ENCODE measurements around the gene UBL4B. TPM values are rescaled to one million over a fixed set of nuclear protein-coding genes. Genes with fewer than 3 reads are reported as not detected.

UBL4B gene
- total RNA-seq, 4 donors from 2014 or later, result 0.41 TPM; not detected in 3

DNA sequence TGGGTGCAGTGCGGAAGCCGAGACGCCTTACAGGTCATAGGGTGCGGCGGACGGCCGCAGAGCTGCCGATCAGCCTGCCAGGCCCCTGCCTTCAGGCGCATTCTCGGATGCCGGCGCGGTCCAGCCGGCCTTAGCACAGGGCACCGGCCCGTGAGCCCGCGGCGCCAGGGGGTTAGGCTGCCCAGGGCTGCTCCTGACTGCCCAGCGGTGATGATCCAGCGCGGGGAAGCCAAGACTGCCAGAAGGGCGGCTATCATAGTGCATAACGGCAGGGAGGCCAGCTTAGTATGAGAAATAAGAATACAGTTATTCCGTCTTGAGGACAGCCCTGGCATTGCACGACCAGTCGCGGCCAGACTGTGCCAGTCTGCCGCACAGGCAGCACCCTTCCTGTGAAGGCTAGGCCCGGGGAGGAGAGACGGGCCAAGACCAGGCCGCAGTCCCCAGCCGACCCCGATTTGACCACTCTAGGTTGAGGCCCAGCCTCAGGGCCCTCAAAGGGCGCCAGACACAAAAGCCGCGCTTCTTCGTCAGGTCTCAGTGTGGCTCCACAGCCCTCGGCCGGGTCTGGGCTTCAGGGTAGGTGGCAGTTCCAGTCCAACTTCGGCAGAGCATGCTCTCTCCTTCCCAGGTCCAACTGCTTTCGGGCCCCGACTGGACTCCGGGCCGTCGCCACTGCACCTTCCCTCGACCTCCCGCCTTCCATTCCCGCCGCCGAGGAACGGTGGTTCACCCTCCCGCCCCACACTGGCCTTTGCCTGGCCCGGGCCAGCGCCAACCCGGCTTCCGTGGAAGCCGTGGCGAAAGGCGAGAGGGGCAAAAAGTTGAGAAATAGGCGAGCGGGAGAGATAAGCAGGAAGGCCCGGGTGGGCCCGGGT lies 42.6 kb upstream of the UBL4B start:
- 0 to 23% methylated on average over 5 to 56 of the region's 64 CpGs for WGBS, 2 donors (ENCODE audit: low coverage in 1 of 2)
- in situ Hi-C loops (cut with MboI; ENCODE audit: low pct_ligation_motif_present in 1 of 4, low pct_unique_long_range_greater_than_20kb in 1 of 4, low sequenced_read_pairs in 3 of 4), result no loop called here
- TF ChIP-seq EP300 (IDR thresholded peaks at IDR 0.05; ENCODE audit: low read depth), result no peak
- TF ChIP-seq CTCF (IDR thresholded peaks at IDR 0.05), result no peak
- peak in 1 of 3 donors; percentile 10 for TF ChIP-seq POLR2AphosphoS5 (IDR thresholded peaks at IDR 0.05)
- TF ChIP-seq POLR2A (IDR thresholded peaks at IDR 0.05), result no peak
- DNase-seq, result no peak
- H3K36me3 ChIP-seq, result no peaks in the 10 kb centered on the region
- peaks cover 17 to 34% (median 22%) of the 10 kb centered on the region in 4 donors for H3K4me1 ChIP-seq
- peaks cover 90% of the 10 kb centered on the region for H3K27me3 ChIP-seq
- intact Hi-C loops (cut with DNase I; ENCODE audit: low total_unique reads), result no loop called here
- H3K4me3 ChIP-seq, result peak overlapping the region in 1 of 4 donors; percentile 27
- no peak overlapping the region for H3K27ac ChIP-seq
- no peaks in the 10 kb centered on the region for H3K9me3 ChIP-seq

DNA sequence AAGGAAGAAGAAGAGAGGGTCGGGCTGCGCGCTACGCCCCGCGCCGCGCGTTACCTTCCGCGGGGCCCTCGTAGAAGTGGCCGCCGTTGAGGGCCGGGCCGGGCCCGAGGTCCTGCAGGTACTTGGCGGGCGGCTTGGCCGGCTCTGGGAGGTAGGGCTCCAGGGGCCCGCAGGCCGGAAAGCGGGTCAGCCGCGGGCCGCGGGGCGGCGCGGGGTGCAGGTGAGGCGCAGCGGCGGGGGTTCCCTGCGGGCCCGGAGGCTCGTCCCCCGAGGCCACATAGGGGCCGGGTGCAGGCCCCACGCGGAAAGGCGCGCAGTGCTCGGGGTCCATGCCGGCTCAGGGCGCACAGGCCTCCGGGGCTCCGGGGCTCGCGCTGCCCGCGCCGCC lies 42.0 kb upstream of the UBL4B start:
- no peaks in the 10 kb centered on the region for H3K9me3 ChIP-seq
- peaks cover 17 to 34% (median 22%) of the 10 kb centered on the region in 4 donors for H3K4me1 ChIP-seq
- 0 to 5% methylated on average over 3 to 32 of the region's 52 CpGs for WGBS, 2 donors (ENCODE audit: low coverage in 1 of 2)
- DNase-seq, result no peak
- H3K4me3 ChIP-seq, result peak overlapping the region in 1 of 4 donors; percentile 27
- peaks cover 92% of the 10 kb centered on the region for H3K27me3 ChIP-seq
- in situ Hi-C loops (cut with MboI; ENCODE audit: low pct_ligation_motif_present in 1 of 4, low pct_unique_long_range_greater_than_20kb in 1 of 4, low sequenced_read_pairs in 3 of 4) (no loop called here), intact Hi-C loops (cut with DNase I; ENCODE audit: low total_unique reads) (no loop called here)
- TF ChIP-seq EP300 (IDR thresholded peaks at IDR 0.05; ENCODE audit: low read depth) (no peak), POLR2AphosphoS5 (IDR thresholded peaks at IDR 0.05) (no peak), POLR2A (IDR thresholded peaks at IDR 0.05) (no peak), CTCF (IDR thresholded peaks at IDR 0.05) (no peak)
- H3K27ac ChIP-seq, result no peak overlapping the region
- no peaks in the 10 kb centered on the region for H3K36me3 ChIP-seq

DNA sequence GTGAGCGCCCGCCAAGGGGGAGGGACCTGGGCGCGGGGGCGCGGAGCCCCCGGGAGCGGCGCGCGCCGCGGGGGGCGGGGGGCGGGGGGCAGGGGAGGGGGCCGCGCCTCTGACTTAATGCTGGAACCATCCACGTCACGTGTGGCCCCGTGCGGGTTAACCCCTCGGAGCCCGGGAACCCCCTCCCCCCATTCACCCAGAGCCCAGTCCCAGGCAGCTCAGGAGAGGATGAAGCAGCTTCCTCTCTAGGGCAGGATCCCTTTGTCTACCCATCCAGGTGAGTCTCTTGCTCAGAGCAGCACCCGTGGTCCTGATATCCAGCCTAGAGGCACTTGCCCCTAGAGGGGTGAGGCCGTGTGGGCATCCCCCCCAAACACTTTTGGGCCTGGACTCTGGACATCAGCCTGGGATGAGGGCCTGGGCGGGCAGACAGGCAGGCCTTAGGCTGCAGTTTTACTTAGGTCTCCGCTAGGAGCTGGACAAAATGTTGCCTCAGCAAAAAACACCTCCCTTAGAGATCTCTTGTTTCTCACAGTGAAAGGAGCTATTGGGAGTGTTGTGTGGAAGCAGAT lies 41.5 kb upstream of the UBL4B start, which contains the start of gene ALX3:
Gene ALX3 (minus strand): TSS at position 2 of the 572 bp plus-strand sequence. CDS start 60 bp downstream, outside the sequence.
- intact Hi-C loops (cut with DNase I; ENCODE audit: low total_unique reads), result no loop called here
- H3K27me3 ChIP-seq, result peaks cover 89% of the 10 kb centered on the region
- no peak for DNase-seq
- in situ Hi-C loops (cut with MboI; ENCODE audit: low pct_ligation_motif_present in 1 of 4, low pct_unique_long_range_greater_than_20kb in 1 of 4, low sequenced_read_pairs in 3 of 4), result no loop called here
- 12% methylated on average over 22 of the region's 27 CpGs; no CpG with 5 or more reads in 1 of the 2 donors for WGBS, 2 donors (ENCODE audit: low coverage in 1 of 2)
- H3K9me3 ChIP-seq, result no peaks in the 10 kb centered on the region
- no peak within 1 kb of the TSS for H3K27ac ChIP-seq
- H3K4me1 ChIP-seq, result peaks cover 17 to 34% (median 22%) of the 10 kb centered on the region in 4 donors
- TF ChIP-seq CTCF (IDR thresholded peaks at IDR 0.05) (no peak), POLR2A (IDR thresholded peaks at IDR 0.05) (no peak), EP300 (IDR thresholded peaks at IDR 0.05; ENCODE audit: low read depth) (no peak), POLR2AphosphoS5 (IDR thresholded peaks at IDR 0.05) (no peak)
- H3K36me3 ChIP-seq, result no peaks in the 10 kb centered on the region
- H3K4me3 ChIP-seq, result peak within 1 kb of the TSS in 1 of 4 donors; percentile 27

- Histone ChIP-seq H3K9me3 (no peaks in the 10 kb centered on the region), H3K4me1 (peaks cover 6 to 16% (median 10%) of the 10 kb centered on the region in 4 donors), H3K27me3 (peaks cover 68% of the 10 kb centered on the region), H3K27ac (no peak overlapping the region), H3K36me3 (no peaks in the 10 kb centered on the region), H3K4me3 (no peak overlapping the region)
- 75 to 77% methylated on average over 4 of the region's 4 CpGs for WGBS, 2 donors (ENCODE audit: low coverage in 1 of 2)
- TF ChIP-seq POLR2A (IDR thresholded peaks at IDR 0.05) (no peak), POLR2AphosphoS5 (IDR thresholded peaks at IDR 0.05) (no peak), CTCF (IDR thresholded peaks at IDR 0.05) (no peak), EP300 (IDR thresholded peaks at IDR 0.05; ENCODE audit: low read depth) (no peak)
- intact Hi-C loops (cut with DNase I; ENCODE audit: low total_unique reads), result no loop called here
- in situ Hi-C loops (cut with MboI; ENCODE audit: low pct_ligation_motif_present in 1 of 4, low pct_unique_long_range_greater_than_20kb in 1 of 4, low sequenced_read_pairs in 3 of 4), result no loop called here
- no peak for DNase-seq
Observed at GRCh38 chr1:110074166-110074565, 38.1 kb upstream of the UBL4B start.
